HepG2 (cell line): ENCODE measurements around the gene MMP24OS. TPM values are rescaled to one million over a fixed set of nuclear protein-coding genes. Genes with fewer than 3 reads are reported as not detected.

ENCODE experiments used
- CCDC6 ChIP-seq: sonication (generic); formaldehyde crosslinking; IDR thresholded peaks from 2 replicates; pipeline ENCODE4 v1.8.1; 2022; ENCODE audit warnings: mild to moderate bottlenecking, missing genetic modification reagents, moderate library complexity
- CREB1 ChIP-seq, 2 experiments: fragments of 450-650 bp in 1 of 2; IDR thresholded peaks; 2 replicates each; pipeline ENCODE4 v1.6.1; 2016 to 2017; ENCODE audit warnings: control low read depth in 1 of 2, mild to moderate bottlenecking in 1 of 2, missing compliant biosample characterization in 1 of 2, missing genetic modification characterization in 1 of 2
- DNMT3B ChIP-seq: conservative IDR thresholded peaks from 2 replicates; pipeline ENCODE4 v1.6.1; 2016; ENCODE audit warnings: missing biosample characterization, control low read depth
- FLYWCH1 ChIP-seq: sonication (generic); formaldehyde crosslinking; IDR thresholded peaks from 2 replicates; pipeline ENCODE4 v1.8.1; 2023; ENCODE audit warnings: mild to moderate bottlenecking, missing genetic modification reagents
- HINFP ChIP-seq: sonication (generic); formaldehyde crosslinking; IDR thresholded peaks from 2 replicates; pipeline ENCODE4 v1.4.0; 2020; ENCODE audit warnings: low read depth, mild to moderate bottlenecking, missing genetic modification reagents
- KDM2A ChIP-seq: sonication (generic); formaldehyde crosslinking; IDR thresholded peaks from 2 replicates; pipeline ENCODE4 v1.4.0; 2020; ENCODE audit warnings: low read depth, missing genetic modification reagents, borderline replicate concordance
- LRRFIP1 ChIP-seq: sonication (generic); formaldehyde crosslinking; conservative IDR thresholded peaks from 2 replicates; pipeline ENCODE4 v1.4.0; 2020; ENCODE audit warnings: missing genetic modification reagents
- NFYC ChIP-seq: IDR thresholded peaks from 2 replicates; pipeline ENCODE4 v1.6.1; 2016; ENCODE audit warnings: missing genetic modification reagents, missing compliant biosample characterization
- NONO ChIP-seq, 2 experiments: fragments of 450-650 bp in 1 of 2; sonication (generic) in 1 of 2; formaldehyde crosslinking in 1 of 2; IDR thresholded peaks in 1 of 2; conservative IDR thresholded peaks in 1 of 2; 2 replicates each; pipeline versions ENCODE4 v1.6.1 to v1.8.0; 2017 to 2022; ENCODE audit warnings: mild to moderate bottlenecking in 1 of 2, missing genetic modification reagents in 1 of 2, moderate library complexity in 1 of 2
- PATZ1 ChIP-seq: sonication (generic); formaldehyde crosslinking; IDR thresholded peaks from 2 replicates; pipeline ENCODE4 v1.4.0; 2020; ENCODE audit warnings: missing genetic modification reagents
- PHF21A ChIP-seq: sonication (generic); formaldehyde crosslinking; IDR thresholded peaks from 2 replicates; pipeline ENCODE4 v1.5.0; 2020; ENCODE audit warnings: mild to moderate bottlenecking, missing genetic modification reagents
- RFX1 ChIP-seq: fragments of 450-650 bp; IDR thresholded peaks from 2 replicates; pipeline ENCODE4 v1.6.1; 2017
- SIX4 ChIP-seq: sonication (generic); formaldehyde crosslinking; IDR thresholded peaks from 2 replicates; pipeline ENCODE4 v1.4.0; 2020; ENCODE audit warnings: missing genetic modification reagents
- ZFP36L2 ChIP-seq: sonication (generic); formaldehyde crosslinking; IDR thresholded peaks from 2 replicates; pipeline ENCODE4 v1.4.0; 2020; ENCODE audit warnings: missing genetic modification reagents
- ZKSCAN5 ChIP-seq: sonication (generic); formaldehyde crosslinking; IDR thresholded peaks from 2 replicates; pipeline ENCODE4 v1.5.1; 2020; ENCODE audit warnings: mild to moderate bottlenecking, missing genetic modification reagents
- ZNF3 ChIP-seq: IDR thresholded peaks from 2 replicates; pipeline ENCODE4 v1.7.0; 2017; ENCODE audit warnings: inconsistent platforms
- ZNF382 ChIP-seq: sonication (generic); formaldehyde crosslinking; IDR thresholded peaks from 2 replicates; pipeline ENCODE4 v1.5.0; 2020; ENCODE audit warnings: missing genetic modification reagents, mild to moderate bottlenecking, borderline replicate concordance
- ZNF431 ChIP-seq: sonication (generic); formaldehyde crosslinking; IDR thresholded peaks from 2 replicates; pipeline ENCODE4 v1.9.0; 2022; ENCODE audit warnings: missing genetic modification reagents, low read depth, mild to moderate bottlenecking, borderline replicate concordance
- ZNF563 ChIP-seq: sonication (generic); formaldehyde crosslinking; IDR thresholded peaks from 2 replicates; pipeline ENCODE4 v1.8.0; 2022; ENCODE audit warnings: mild to moderate bottlenecking, moderate library complexity, missing genetic modification reagents
- ZNF780A ChIP-seq: sonication (generic); formaldehyde crosslinking; IDR thresholded peaks from 2 replicates; pipeline ENCODE4 v1.8.0; 2022; ENCODE audit warnings: mild to moderate bottlenecking, missing genetic modification reagents, moderate library complexity
- ZSCAN9 ChIP-seq: IDR thresholded peaks from 2 replicates; pipeline ENCODE4 v1.6.1; 2016; ENCODE audit warnings: borderline replicate concordance
- ZUFSP ChIP-seq: sonication (generic); formaldehyde crosslinking; IDR thresholded peaks from 2 replicates; pipeline ENCODE4 v1.9.0; 2021; ENCODE audit warnings: missing genetic modification reagents, mild to moderate bottlenecking, borderline replicate concordance
- polyA plus RNA-seq, 8 experiments: library from polyadenylated mRNA; depleted of rRNA in 3 of 8; stranded (reverse) in 7 of 8; unstranded in 1 of 8; fragments of >200 nt; fragmentation: Illumina TruSeq in 4 of 8; extraction: Trizol in 4 of 8; gene quantifications; 2 replicates each; pipeline versions ENCODE4 v1.2.1 to v1.2.3, GENCODE V29; 2011 to 2016; ENCODE audit warnings: low read depth in 4 of 8, missing spikeins in 1 of 8, mixed read lengths in 1 of 8; ENCODE audit not compliant: insufficient read depth in 1 of 8
- total RNA-seq, 5 experiments: library from RNA; depleted of rRNA; stranded (reverse); fragments of >200 nt; fragmentation: Illumina TruSeq; extraction: Trizol; gene quantifications; 2 replicates each; pipeline ENCODE4 v1.2.3, GENCODE V29; 2016; ENCODE audit warnings: low read depth in 1 of 5

The MMP24OS gene
- total and polyA plus RNA-seq, 2 of the 13 experiments (the other 11 are each of a cell fraction or from before 2014, with no cell fraction given): 6.0 to 8.5 TPM

- TF ChIP-seq ZUFSP (CRISPR knock-in tag) (no peak), ZKSCAN5 (CRISPR knock-in tag) (peak; percentile 78; the same call in 1 of the 2 replicates), CREB1 (IDR thresholded peaks at IDR 0.05) (no peak), CREB1 (CRISPR knock-in tag; IDR thresholded peaks at IDR 0.05) (no peak), ZNF382 (CRISPR knock-in tag) (no peak), HINFP (CRISPR knock-in tag) (0 out of 2 replicates have a peak, but pooled peaks have one; percentile 74), ZNF3 (CRISPR knock-in tag) (peak; percentile 34; the same call in 1 of the 2 replicates), NONO (IDR thresholded peaks at IDR 0.05) (no peak), NONO (CRISPR knock-in tag; conservative IDR thresholded peaks at IDR 0.05) (0 out of 2 replicates have a peak, but pooled peaks have one; percentile 46), ZNF431 (CRISPR knock-in tag) (no peak), PHF21A (CRISPR knock-in tag) (no peak), RFX1 (no peak), ZFP36L2 (CRISPR knock-in tag) (no peak; the same call in 1 of the 2 replicates), ZSCAN9 (CRISPR knock-in tag) (peak; percentile 67; the same call in 1 of the 2 replicates), CCDC6 (CRISPR knock-in tag) (peak; percentile 85), FLYWCH1 (CRISPR knock-in tag) (no peak), KDM2A (peak; percentile 86), NFYC (CRISPR knock-in tag) (peak; percentile 28; the same call in 1 of the 2 replicates), PATZ1 (peak; percentile 54; the same call in 1 of the 2 replicates), LRRFIP1 (CRISPR knock-in tag) (no peak; the same call in 1 of the 2 replicates), SIX4 (CRISPR knock-in tag) (0 out of 2 replicates have a peak, but pooled peaks have one; percentile 23), DNMT3B (no peak), ZNF563 (CRISPR knock-in tag) (peak; percentile 59; the same call in 1 of the 2 replicates), ZNF780A (CRISPR knock-in tag) (no peak)
Measured at GRCh38 chr20:35303735-35304491, 26.0 kb upstream of the MMP24OS start (continued).
